Mucosa of rectum (tissue), 2 donors: ENCODE measurements around the gene MFAP4.
A peak's percentile ranks its signal among the peaks of the same experiment; 100 is the strongest.
"Not testable (repeated sequence)": the region's sequence is repeated elsewhere in the genome, so short reads cannot be mapped to it uniquely, and the experiment has no call there.

Experiments used
- H3K27ac ChIP-seq, 2 donors: one replicate each; pipeline ENCODE4 v1.7.0; 2013; ENCODE audit warnings: inconsistent platforms in 2 of 2, low read depth in 2 of 2, low read length in 2 of 2
- H3K27me3 ChIP-seq, 2 donors: one replicate each; pipeline ENCODE4 v1.7.0; 2013; ENCODE audit warnings: low read length in 2 of 2; ENCODE audit not compliant: control insufficient read depth in 2 of 2, insufficient read depth in 2 of 2
- H3K36me3 ChIP-seq, 2 donors: one replicate each; pipeline ENCODE4 v1.7.0; 2013; ENCODE audit warnings: low read length in 2 of 2; ENCODE audit not compliant: control insufficient read depth in 2 of 2, insufficient read depth in 2 of 2
- H3K4me1 ChIP-seq, 2 donors: one replicate each; pipeline ENCODE4 v1.7.0; 2013; ENCODE audit warnings: low read length in 2 of 2, mild to moderate bottlenecking in 1 of 2; ENCODE audit not compliant: control insufficient read depth in 2 of 2, insufficient read depth in 2 of 2
- H3K4me3 ChIP-seq, 2 donors: one replicate each; pipeline ENCODE4 v1.7.0; 2013; ENCODE audit warnings: low read length in 2 of 2
- H3K9ac ChIP-seq, 2 donors: one replicate each; pipeline ENCODE4 v1.7.0; 2013; ENCODE audit warnings: low read length in 2 of 2, low read depth in 1 of 2, mild to moderate bottlenecking in 1 of 2
- H3K9me3 ChIP-seq, 2 donors: one replicate each; pipeline ENCODE4 v1.7.0; 2013; ENCODE audit warnings: low read length in 2 of 2; ENCODE audit not compliant: control insufficient read depth in 2 of 2
- donor health status: healthy.
- donor health status: Normal muscosa, but diverticular disease.

Gene MFAP4

DNA sequence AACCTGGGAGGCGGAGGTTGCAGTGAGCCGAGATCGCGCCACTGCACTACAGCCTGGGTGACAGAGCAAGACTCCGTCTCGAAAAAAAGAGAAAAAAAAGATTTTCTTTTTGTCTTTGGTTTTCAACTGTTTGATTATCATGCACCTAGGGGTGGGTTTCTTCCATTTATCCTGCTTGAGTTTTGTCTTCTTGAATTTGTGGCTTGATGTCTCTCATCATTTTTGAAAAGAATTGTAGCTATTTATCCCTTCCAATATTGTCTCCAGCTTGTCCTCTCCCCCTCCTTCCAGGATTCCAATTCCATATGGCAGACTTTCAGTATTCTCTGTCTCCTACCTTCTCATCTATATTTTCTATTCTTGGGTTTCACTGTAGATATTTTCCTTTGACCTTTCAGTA lies 32.2 kb downstream of the MFAP4 start:
- H3K4me3 ChIP-seq = no peak overlapping the region
- H3K27me3 ChIP-seq = no peaks in the 10 kb centered on the region

GRCh38 chr17:19353401-19353800 lies 33.6 kb downstream of the MFAP4 start:
- H3K27ac ChIP-seq, H3K9me3 ChIP-seq, H3K4me1 ChIP-seq, H3K27me3 ChIP-seq, H3K9ac ChIP-seq, H3K4me3 ChIP-seq, H3K36me3 ChIP-seq: not testable (repeated sequence)

More for the DNA sequence above, 32.2 kb downstream of the MFAP4 start:
- Histone ChIP-seq H3K4me1 (no peaks in the 10 kb centered on the region), H3K9ac (no peak overlapping the region), H3K9me3 (no peaks in the 10 kb centered on the region), H3K27ac (no peak overlapping the region), H3K36me3 (peaks cover 0 to 4% of the 10 kb centered on the region in 2 donors)

- no peak overlapping the region for H3K9ac ChIP-seq
- H3K4me3 ChIP-seq = no peak overlapping the region
- no peaks in the 10 kb centered on the region for H3K9me3 ChIP-seq
- H3K27me3 ChIP-seq = no peaks in the 10 kb centered on the region
- H3K36me3 ChIP-seq = no peaks in the 10 kb centered on the region
- no peak overlapping the region for H3K27ac ChIP-seq
- peaks cover 0 to 14% of the 10 kb centered on the region in 2 donors for H3K4me1 ChIP-seq
These were observed 38.2 kb downstream of the MFAP4 start for GRCh38 chr17:19348806-19349205.

DNA sequence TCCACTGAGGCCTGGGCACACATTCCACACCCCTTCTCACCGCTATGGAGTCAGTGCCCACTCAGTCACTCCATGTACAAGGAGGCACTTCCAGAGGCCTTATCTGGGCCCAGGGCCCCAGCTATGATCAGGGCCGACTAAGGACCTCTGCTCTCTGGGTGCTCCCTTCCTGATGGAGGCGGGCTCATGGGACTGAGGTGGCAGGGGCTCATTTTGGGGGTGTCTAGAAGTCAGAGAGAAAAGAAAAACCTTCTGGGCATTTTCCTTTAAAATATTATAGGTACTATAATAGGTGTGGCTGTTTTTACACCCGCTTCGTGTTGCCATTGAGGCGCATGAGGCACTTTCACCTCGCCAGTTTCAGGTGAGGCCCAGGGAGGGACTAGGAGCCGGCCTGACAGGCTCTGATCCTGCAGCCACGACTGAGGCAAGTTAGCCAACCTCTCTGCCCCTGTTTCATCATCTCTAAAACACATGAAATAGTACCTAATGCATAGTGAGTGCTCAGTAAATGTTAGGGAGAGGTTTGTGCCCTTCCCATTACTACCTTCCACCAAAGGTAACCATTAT lies 38.8 kb downstream of the MFAP4 start:
- H3K27ac ChIP-seq = no peak overlapping the region

DNA sequence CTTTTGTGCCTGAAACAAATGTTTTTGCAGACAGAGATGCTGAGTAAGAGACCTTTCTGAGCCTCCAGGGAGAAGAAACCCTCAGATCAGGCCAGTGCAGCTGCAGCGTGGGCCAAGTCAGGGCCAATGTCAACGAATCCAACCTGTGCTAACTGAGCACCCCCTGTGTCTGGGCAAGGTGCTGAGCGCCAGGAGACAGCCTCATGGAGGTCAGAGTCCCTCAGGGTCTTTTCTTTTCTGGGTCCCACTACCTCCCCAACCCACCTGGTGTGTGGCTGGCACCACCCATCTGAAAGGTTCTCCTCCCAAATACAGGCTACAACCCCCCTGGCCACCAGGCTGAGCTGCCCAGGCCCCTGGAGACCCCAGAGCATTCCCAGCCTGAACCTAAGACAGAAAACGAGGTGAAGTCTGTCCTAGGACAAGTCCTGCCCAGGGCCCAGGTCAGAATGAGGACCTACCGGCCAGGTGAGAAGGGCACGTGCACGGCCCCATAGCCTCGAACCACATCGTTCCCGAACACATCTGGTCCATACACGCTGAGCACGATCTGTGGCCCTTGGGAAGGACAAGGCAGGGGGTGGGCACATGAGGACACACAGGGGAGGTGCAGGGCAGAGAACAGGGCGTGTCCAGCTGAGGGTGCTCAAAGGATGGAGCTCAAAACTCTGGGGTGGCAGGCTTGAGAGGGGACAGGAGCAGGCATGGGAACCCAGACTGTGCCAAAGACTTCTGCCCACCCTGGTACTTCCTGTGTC lies 39.5 kb downstream of the MFAP4 start:
- Histone ChIP-seq H3K36me3 (no peaks in the 10 kb centered on the region), H3K4me3 (no peak overlapping the region), H3K27ac (peak overlapping the region in 1 of 2 donors; percentile 26), H3K9ac (peak overlapping the region in 1 of 2 donors; percentile 22), H3K27me3 (no peaks in the 10 kb centered on the region), H3K9me3 (no peaks in the 10 kb centered on the region), H3K4me1 (peaks cover 0 to 14% of the 10 kb centered on the region in 2 donors)

More for the DNA sequence above, 38.8 kb downstream of the MFAP4 start:
- no peaks in the 10 kb centered on the region for H3K9me3 ChIP-seq
- H3K27me3 ChIP-seq = no peaks in the 10 kb centered on the region
- peak overlapping the region in 1 of 2 donors; percentile 1 for H3K9ac ChIP-seq
- H3K36me3 ChIP-seq = no peaks in the 10 kb centered on the region
- H3K4me1 ChIP-seq = peaks cover 0 to 14% of the 10 kb centered on the region in 2 donors
- no peak overlapping the region for H3K4me3 ChIP-seq

GRCh38 chr17:19346351-19347255 lies 40.4 kb downstream of the MFAP4 start:
- Histone ChIP-seq H3K4me3 (no peak overlapping the region), H3K27ac (peak overlapping the region; percentile 23 to 26), H3K36me3 (no peaks in the 10 kb centered on the region), H3K9ac (peak overlapping the region in 1 of 2 donors; percentile 22), H3K27me3 (no peaks in the 10 kb centered on the region), H3K4me1 (peaks cover 0 to 14% of the 10 kb centered on the region in 2 donors), H3K9me3 (no peaks in the 10 kb centered on the region)

DNA sequence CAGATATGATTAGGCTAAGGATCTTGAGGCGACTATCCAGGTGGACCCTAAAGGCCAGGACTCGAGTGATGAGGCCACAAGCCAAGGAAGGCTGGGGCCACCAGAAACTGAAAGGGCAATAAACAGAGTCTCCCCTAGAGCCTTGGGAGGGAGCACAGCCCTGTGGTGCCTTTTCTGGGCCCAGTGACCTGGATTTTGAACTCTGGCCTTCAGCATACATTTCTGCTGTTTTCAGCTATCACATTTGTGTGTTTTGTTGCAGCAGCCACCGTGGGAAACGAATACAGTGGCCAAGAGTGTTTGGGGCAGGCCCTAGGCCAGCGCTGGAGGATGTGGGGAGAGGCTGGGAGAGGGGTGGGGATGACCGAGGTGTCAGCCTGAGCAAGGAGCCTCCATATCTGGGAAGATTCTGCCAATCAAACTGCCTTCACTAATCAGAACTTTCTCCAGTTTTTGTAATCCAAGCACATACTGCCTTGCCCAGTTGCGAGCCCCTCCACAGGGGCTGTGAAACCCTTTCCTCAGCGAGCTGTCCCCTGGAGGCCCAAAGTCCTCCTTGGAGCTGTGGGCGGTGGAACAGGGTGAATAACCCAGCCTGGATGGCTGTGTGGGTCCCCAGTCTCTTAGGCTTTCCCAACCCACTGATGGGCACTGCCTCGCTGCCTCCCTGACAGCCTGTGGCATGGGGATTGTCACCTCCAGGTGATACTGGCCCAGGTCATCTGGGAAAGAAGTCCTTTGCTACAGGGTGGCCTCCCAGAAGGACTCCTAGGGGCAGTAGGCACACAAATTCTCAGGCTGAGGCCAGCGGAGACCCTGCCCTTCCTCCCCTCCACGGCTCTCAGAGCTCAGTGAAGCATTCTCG lies 41.3 kb downstream of the MFAP4 start:
- no peaks in the 10 kb centered on the region for H3K27me3 ChIP-seq
- no peaks in the 10 kb centered on the region for H3K36me3 ChIP-seq
- peak overlapping the region in 1 of 2 donors; percentile 11 for H3K9ac ChIP-seq
- no peaks in the 10 kb centered on the region for H3K9me3 ChIP-seq
- H3K27ac ChIP-seq = peak overlapping the region; percentile 23 to 26
- no peak overlapping the region for H3K4me3 ChIP-seq
- H3K4me1 ChIP-seq = peaks cover 0 to 14% of the 10 kb centered on the region in 2 donors

DNA sequence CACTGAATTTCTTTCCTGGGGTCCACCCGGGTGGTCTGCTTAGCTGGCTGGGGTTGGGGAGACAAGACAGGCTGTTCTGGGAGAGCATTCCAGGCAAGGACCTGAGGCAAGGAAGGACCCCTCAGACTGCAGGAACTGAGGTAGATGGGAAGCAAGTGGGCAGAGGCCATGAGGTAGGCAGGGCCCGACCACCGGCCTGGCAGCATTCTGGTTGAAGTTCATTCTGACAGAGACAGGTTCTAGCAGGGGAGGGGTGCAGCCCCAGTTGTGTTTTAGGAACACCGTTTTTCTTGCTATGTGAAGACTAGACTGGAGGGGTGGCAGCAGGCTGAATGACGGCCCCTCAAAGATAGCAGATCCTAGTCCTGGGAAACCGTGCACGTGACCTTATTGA lies 41.9 kb downstream of the MFAP4 start:
- Histone ChIP-seq H3K27me3 (no peaks in the 10 kb centered on the region), H3K9me3 (no peaks in the 10 kb centered on the region), H3K27ac (no peak overlapping the region), H3K4me1 (peaks cover 0 to 14% of the 10 kb centered on the region in 2 donors), H3K4me3 (no peak overlapping the region), H3K9ac (no peak overlapping the region), H3K36me3 (no peaks in the 10 kb centered on the region)

DNA sequence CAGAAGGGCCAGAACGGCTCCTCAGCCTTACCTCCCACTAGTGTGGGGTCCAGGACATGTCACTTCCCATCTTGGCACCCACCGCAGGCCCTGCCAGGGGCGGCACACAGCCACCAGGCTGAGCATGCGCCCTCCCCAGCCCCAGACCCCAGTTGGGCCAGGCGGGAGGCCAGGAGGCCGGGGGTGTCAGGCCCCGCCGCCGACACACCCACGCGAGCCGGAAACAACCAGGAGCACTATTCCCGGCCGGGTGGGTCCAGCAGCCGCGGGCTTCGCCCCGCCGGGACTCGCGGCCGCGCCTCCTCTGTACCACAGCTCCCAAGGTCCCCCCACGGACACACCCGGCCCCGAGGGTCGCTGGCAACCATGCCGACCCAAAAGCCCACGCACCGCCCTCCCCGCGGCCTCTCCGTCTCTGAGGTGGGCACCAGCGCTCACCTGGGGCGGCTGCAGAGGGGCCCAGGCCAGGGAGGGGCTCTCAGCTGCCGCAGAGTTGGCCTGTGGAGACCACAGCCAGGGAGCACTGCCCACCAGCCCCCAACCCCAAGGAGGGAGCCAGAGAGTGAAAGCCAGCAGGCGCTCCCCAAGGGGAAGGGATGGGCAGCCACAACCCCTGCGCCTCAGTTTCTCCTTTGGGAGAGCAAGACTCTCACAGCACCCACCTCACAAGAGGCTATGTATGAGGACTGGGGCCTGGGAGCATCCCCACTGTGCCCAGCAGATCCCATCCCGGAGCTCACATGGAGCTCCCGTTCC lies 42.5 kb downstream of the MFAP4 start:
- Histone ChIP-seq H3K36me3 (no peaks in the 10 kb centered on the region), H3K9ac (no peak overlapping the region), H3K27ac (no peak overlapping the region), H3K27me3 (no peaks in the 10 kb centered on the region), H3K4me1 (peaks cover 0 to 14% of the 10 kb centered on the region in 2 donors), H3K4me3 (no peak overlapping the region), H3K9me3 (no peaks in the 10 kb centered on the region)
